ENCODE results near the gene LPCAT1.
A peak's percentile ranks its signal among the peaks of the same experiment; 100 is the strongest.

LPCAT1 gene

GRCh38 chr5:1444361-1445189 lies 79.2 kb downstream of the LPCAT1 start:
- no peak for DNase-seq (ENCODE audit: low read depth)

GRCh38 chr5:1443991-1444360 lies 79.8 kb downstream of the LPCAT1 start:
- DNase-seq (ENCODE audit: low read depth) = no peak

DNA sequence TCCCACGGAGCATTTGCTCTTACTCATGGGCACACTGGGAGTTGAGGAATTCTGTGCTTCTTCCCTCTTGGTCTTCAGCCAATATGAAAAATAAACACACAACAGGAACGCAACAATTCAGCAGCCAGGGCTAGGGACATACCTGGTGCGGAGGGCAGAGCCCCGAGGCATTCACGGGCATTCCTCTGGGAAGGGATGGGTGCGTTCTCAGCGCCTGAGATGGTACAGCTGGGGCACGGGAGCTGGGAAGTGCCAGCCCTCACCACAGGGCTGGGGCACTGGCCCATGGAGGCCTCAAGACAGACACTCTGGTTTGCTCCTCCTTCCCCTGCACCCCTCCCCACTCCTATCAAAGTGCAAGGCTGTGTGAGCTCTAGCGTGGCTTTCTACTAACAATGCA lies 80.6 kb downstream of the LPCAT1 start:
- DNase-seq (ENCODE audit: low read depth) = no peak

DNA sequence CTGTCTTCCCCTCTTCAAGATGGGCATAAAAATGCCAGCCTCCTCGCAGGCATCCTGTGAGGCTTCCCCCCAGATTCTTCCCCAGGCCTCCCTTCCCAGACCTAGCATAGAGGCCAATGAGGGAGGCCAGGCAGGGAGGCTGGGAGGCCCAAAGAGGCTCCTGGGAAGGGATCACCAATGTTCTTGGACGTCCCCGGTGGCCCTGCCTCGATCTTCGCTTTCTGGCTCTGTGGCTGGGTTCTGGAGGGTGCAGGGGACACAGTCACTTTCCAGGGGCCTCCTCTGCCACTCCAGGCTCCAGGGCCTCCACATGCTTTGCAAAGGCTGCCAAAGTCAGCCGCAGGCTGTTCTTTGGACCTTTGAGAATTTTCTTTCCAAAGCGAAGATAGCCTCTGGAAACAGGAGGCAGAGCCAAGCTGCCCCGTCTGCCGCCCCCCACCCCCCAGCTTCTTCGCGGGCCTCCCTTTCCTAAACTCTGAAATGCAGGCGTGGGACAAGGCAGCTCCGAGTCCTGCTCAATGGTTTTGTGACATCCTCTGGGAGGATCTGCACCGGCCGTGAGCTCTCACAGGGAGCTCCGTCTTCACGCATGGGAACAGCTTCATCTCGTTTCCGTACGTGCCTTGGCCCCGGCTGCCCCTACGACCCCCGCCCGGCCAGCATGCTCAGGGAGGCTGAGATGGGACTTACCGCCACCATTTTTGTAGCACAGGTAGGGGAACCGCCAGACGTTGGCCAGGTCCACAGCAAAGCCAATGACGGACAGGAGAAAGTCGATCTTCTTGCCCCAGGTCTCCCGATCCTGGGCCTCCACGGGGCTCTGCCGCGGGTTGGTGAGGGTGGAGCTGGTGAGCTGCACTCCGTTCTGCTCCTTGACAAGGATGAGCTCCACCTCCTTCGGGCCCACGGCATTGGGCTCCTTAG lies 81.3 kb downstream of the LPCAT1 start:
- no peak for DNase-seq (ENCODE audit: low read depth)

DNA sequence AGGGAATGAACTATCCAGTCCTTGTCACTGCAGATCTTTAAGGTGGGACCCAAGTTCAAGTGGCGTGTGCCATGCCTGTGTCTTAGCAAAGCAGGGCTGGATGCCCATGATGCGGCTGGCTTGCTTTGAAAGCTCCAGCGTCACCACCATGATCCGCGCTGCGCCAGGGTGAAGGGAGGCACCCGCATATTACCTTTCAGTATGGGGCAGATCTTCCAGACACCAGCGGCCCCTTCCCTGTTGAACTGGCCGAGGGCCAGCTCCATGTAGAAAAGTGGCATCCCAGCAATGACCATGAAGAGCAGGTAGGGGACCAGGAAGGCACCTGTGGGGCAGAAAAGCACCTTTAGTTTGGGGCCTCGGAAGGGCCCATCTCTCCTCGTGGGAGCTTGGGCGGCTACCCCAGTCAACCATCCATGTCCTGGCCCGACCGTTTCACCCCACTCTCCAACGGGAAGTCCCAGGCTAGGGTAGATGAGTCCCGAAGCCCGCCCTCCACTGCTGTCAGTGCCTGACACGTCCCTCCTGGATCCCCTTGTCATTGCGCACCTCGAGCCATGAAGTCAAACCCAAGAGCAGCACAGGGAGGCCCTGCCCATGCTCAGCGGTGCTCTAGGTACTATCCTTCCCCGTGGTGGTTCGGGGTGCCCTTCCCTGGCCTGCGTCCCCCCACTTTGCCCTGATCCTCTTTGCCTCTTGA lies 82.4 kb downstream of the LPCAT1 start:
- no peak for DNase-seq (ENCODE audit: low read depth)

- DNase-seq (ENCODE audit: low read depth) = no peak
Observed at GRCh38 chr5:1440098-1440493, 83.7 kb downstream of the LPCAT1 start.

- DNase-seq (ENCODE audit: low read depth) = no peak
Observed at GRCh38 chr5:1439388-1440097, 84.2 kb downstream of the LPCAT1 start.

- DNase-seq (ENCODE audit: low read depth) = no peak
Observed at GRCh38 chr5:1438871-1439270, 84.9 kb downstream of the LPCAT1 start.

- DNase-seq (ENCODE audit: low read depth) = no peak
Observed at GRCh38 chr5:1437876-1438559, 85.7 kb downstream of the LPCAT1 start.

- DNase-seq (ENCODE audit: low read depth) = peak; percentile 16
Observed at GRCh38 chr5:1437226-1437829, 86.4 kb downstream of the LPCAT1 start.

- DNase-seq (ENCODE audit: low read depth) = no peak
Observed at GRCh38 chr5:1436681-1437080, 87.1 kb downstream of the LPCAT1 start.

- no peak for DNase-seq (ENCODE audit: low read depth)
Observed at GRCh38 chr5:1436036-1436435, 87.7 kb downstream of the LPCAT1 start.

DNA sequence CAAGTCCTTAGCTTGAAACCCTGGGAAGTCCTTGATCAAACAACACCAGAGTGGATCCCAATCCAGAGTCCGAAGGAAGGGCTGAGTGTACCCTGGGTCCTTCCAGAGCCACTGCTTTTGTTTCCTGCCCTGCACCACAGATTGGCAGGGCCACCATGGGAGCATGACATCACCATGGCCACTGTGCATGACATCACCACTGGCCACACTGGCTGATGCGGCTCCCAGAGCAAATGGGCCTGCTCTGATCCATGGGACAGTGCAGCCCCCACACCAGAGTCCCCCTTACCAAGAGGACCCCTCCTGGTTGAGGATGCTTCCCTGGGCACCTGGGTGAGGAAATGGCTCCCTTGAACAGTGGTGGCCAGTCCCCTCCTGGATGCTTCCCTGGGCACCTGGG lies 88.4 kb downstream of the LPCAT1 start:
- no peak for DNase-seq (ENCODE audit: low read depth)

DNA sequence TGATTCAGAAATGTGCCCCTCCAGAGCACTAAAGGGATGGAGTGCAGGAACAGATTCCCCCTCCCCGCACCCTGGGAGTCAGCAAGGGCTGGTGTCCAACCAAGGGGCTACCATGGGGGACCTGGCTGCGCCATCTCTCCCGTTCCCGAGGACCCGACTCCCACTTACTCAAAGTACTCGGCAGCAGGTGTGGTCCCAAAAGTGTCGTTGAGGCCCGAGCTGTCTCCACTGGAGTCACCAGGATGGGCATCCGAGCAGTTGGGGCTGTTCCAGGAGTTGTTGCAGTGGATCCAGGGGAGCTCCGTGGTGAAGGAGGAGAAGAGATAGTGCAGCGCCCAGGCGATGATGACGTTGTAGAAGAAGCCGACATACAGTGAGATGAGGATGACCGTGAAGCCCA lies 91.5 kb downstream of the LPCAT1 start:
- DNase-seq (ENCODE audit: low read depth) = no peak

DNA sequence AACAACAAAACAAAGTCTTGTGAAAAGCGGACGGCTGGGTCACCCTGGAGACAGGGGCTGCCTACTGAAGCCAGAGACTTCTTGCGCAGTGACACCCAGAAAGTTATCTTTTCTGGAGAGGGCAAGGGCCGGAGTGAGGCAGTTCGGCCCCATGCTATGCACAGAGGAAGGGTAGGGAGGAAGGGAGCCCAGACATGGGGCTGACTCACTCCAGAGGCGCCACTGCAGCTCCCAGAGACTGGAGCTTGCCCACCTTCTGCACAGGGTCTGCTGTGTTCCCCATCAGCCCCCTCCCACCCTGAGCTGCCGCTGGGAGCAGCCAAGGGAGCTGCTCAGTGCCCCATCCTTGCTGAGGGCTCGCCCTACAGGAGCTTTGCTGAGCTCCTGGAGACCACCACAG lies 91.9 kb downstream of the LPCAT1 start:
- DNase-seq (ENCODE audit: low read depth) = no peak

DNA sequence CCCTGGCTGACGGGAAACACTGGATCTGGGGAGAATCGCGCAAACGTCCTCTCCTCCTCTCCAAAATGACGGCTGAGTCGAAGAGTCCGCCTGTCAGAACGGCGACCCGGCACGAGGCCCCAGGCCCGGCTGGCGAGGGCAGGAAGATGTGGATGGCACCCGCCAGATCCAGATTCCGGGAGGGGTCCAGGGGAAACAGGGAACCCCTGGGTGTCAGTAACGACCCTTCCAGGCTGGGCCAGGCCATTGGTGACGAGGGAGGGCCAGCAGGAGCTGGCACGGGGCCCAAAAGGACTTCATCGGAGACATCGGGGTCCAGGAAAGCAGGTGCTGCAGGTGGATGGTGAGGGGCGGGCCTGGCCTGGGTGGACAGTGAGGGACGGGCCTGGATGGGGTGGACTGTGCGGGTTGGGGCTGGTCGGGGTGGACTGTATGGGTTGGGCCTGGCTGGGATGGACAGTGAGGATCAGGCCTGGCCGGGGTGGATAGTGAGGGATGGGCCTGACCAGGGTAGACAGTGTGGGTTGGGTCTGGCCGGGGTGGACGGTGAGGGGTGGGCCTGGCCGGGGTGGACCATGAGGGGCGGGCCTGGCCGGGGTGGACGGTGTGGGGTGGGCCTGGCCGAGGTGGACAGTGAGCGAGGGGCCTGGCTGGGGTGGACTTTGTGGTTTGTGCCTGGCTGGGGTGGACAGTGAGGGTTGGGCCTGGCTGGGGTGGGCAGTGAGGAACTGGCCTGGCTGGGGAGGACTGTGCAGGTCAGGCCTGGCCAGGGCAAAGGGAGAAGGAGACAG lies 92.5 kb downstream of the LPCAT1 start:
- no peak for DNase-seq (ENCODE audit: low read depth)

DNA sequence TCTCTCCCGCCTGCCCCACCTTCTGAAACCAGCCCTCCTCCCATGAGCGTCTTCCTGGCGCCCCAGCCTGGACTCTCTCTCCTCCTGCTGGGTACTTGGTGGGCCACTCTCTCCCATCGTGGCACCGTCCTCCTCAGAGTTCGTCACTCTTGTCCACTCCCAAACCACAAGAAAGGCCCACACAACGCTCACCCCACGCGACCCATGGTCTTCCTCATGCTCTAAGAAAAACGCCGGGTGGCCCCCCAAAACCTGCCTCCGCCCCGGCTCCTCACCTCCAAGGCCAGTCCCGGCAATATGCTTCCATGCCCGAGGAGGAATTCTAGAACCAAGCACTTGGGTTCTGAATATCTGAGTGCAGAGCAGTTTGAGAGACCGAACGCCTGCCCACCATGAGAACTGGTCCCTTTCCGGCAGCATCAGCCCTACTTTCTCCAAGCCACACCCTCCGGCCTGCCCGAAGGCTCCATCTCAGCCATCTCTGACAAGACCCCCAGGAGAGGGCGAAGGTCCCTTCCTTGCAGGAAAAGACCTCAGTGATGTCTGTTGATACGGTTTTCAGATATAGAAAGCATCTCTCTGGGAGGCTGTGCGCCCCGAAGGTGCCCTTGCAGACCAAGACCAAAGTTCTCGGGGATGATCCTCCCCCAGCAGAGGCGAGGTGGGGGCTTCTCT lies 93.5 kb downstream of the LPCAT1 start:
- DNase-seq (ENCODE audit: low read depth) = no peak

GRCh38 chr5:1429496-1429895 lies 94.3 kb downstream of the LPCAT1 start:
- no peak for DNase-seq (ENCODE audit: low read depth)

GRCh38 chr5:1429066-1429465 lies 94.7 kb downstream of the LPCAT1 start:
- no peak for DNase-seq (ENCODE audit: low read depth)

DNA sequence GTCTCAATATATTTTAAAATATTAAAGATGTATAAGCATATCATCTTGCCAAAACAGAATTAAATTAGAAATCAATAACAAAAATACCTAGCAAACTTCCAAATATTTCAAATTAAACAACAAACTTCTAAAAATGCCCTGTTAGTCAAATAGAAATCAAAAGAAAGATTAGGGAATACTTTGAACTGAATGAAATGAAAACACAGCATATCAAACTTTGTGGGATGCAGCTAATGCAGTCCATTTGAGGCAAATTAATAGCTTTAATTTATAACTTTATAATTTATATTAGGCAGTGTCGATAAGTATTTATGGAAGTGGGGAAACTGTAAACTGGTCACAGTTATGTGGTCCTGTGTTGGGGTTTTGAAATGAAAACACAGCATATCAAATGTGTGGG lies 95.7 kb downstream of the LPCAT1 start:
- no peak for DNase-seq (ENCODE audit: low read depth)

Measured in stromal cell of bone marrow (primary cell).